Bronchial epithelial cell (primary cell): Measurements from ENCODE around the gene PLA2G3. TPM values are rescaled to one million over a fixed set of nuclear protein-coding genes. Genes with fewer than 3 reads are reported as not detected.
A peak's percentile ranks its signal among the peaks of the same experiment; 100 is the strongest.

Source experiments
- DNase-seq: peaks from one replicate; pipeline ENCODE4 v3.0.0-alpha.2; 2010; ENCODE audit warnings: low read depth
- FAIRE-seq: peaks from 2 replicates; lab custom pipeline; 2011; peaks lifted over from hg19 to GRCh38; lab: Jason Lieb, UNC
- H3K27me3 ChIP-seq: 2 replicates; pipeline ENCODE4 v1.5.1; 2011; ENCODE audit warnings: low read length; ENCODE audit not compliant: control insufficient read depth, insufficient read depth
- H3K36me3 ChIP-seq: 2 replicates; pipeline ENCODE4 v1.5.1; 2011; ENCODE audit warnings: low read length; ENCODE audit not compliant: control insufficient read depth, insufficient read depth
- H3K4me3 ChIP-seq: 2 replicates; pipeline ENCODE4 v1.5.1; 2011; ENCODE audit warnings: mild to moderate bottlenecking, low read depth, low read length, control low read depth
- total RNA-seq: library from RNA; depleted of rRNA; stranded (reverse); fragments of >200 nt; gene quantifications from 2 replicates; pipeline ENCODE4 v1.2.1, GENCODE V29; 2014
- TF ChIP-seq, protein P1 (sequence below): IDR thresholded peaks from 2 replicates; pipeline ENCODE4 v1.5.1; 2011; ENCODE audit warnings: mild to moderate bottlenecking, moderate library complexity, low read length, control low read depth, inconsistent platforms; ENCODE audit not compliant: insufficient read depth, severe bottlenecking

PLA2G3 gene
- total RNA-seq, 1 donor from 2014 or later, result under 0.01 TPM

DNA sequence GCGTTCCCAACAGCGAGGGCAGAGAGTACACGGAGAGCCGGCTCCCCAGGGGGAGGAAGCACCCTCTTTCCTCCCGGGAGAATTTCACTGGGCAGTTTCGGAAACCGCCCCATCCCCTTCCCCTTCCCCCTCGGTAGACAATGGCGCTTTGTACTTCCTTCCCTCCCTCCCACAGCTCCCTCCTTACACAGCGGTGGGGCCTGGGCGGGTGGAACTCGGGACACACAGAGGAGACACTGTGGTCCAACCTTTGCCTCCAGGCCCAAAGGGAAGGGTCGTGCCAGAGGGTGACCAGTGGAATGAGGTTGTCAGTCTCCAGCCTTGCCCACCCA lies 54.8 kb downstream of the PLA2G3 start:
- no peak for FAIRE-seq
- TF ChIP-seq, protein P1, sequence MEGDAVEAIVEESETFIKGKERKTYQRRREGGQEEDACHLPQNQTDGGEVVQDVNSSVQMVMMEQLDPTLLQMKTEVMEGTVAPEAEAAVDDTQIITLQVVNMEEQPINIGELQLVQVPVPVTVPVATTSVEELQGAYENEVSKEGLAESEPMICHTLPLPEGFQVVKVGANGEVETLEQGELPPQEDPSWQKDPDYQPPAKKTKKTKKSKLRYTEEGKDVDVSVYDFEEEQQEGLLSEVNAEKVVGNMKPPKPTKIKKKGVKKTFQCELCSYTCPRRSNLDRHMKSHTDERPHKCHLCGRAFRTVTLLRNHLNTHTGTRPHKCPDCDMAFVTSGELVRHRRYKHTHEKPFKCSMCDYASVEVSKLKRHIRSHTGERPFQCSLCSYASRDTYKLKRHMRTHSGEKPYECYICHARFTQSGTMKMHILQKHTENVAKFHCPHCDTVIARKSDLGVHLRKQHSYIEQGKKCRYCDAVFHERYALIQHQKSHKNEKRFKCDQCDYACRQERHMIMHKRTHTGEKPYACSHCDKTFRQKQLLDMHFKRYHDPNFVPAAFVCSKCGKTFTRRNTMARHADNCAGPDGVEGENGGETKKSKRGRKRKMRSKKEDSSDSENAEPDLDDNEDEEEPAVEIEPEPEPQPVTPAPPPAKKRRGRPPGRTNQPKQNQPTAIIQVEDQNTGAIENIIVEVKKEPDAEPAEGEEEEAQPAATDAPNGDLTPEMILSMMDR, result no peak
- H3K4me3 ChIP-seq, result peak overlapping the region; percentile 50
- H3K36me3 ChIP-seq, result peaks cover 28% of the 10 kb centered on the region
- no peak for DNase-seq
- H3K27me3 ChIP-seq, result no peaks in the 10 kb centered on the region

DNA sequence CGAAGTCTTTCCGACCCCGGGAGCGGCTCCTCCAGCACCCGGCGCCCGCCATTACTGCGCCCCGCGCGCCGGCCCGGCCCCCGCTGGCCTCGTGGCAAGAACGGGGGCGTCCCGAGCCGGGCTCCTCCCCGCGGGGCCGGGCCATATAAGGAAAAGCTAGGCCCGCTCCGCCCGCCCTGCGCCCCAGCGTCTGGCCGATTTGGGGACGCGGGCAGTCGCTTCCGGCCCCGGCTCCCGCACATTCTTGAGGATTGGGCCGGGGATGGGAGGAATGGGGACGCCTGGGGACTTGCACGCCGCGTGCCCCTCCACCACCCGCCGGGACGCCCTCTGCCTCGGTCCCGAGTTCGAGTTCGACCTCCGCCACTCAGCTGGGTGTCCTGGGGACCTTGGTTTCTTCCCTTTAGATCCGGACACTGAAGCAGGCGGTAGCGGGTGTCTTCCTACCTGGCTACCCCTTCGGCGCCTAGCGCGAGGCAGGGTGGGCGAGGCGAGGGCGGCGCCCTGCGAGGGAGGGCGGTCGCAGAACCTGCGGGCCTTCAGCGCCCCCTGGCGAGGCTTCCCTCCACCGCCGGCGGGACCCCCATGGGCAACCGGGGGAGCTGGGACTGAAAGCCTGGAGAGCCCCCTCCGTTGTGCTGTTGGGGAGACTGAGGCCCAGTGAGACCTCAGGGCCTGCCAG lies 55.4 kb downstream of the PLA2G3 start:
- H3K36me3 ChIP-seq, result peaks cover 26% of the 10 kb centered on the region
- FAIRE-seq (no peak), DNase-seq (no peak)
- peak overlapping the region; percentile 50 for H3K4me3 ChIP-seq
- TF ChIP-seq, protein P1, result peak; percentile 88
- no peaks in the 10 kb centered on the region for H3K27me3 ChIP-seq

Other genes starting within 250 kb of the PLA2G3 start
- gene MORC2, start 171.7 kb downstream of the PLA2G3 start, total RNA-seq, result 11.0 and 12.6 TPM in 2 replicates
- 24.5 and 34.9 TPM in 2 replicates for gene TUG1, start 171.2 kb downstream of the PLA2G3 start, total RNA-seq
- 37.9 and 38.7 TPM in 2 replicates for gene SMTN, start 59.2 kb downstream of the PLA2G3 start, total RNA-seq
- 29.4 and 35.0 TPM in 2 replicates for gene SELENOM, start 32.9 kb downstream of the PLA2G3 start, total RNA-seq
- gene INPP5J, start 17.5 kb downstream of the PLA2G3 start, total RNA-seq, result under 0.01 and 0.64 TPM in 2 replicates
- 58.4 and 73.0 TPM in 2 replicates for gene RNF185, start 19.7 kb upstream of the PLA2G3 start, total RNA-seq
- 121 and 155 TPM in 2 replicates for gene LIMK2, start 71.8 kb upstream of the PLA2G3 start, total RNA-seq
- 6.3 and 13.3 TPM in 2 replicates for gene PIK3IP1, start 152.0 kb upstream of the PLA2G3 start, total RNA-seq
- 3.2 and 5.3 TPM in 2 replicates for gene PATZ1, start 205.8 kb upstream of the PLA2G3 start, total RNA-seq